Tibial artery (tissue), 4 donors: ENCODE data around the gene FAM72B.
"Not testable (repeated sequence)": the region's sequence is repeated elsewhere in the genome, so short reads cannot be mapped to it uniquely, and the experiment has no call there.

Experiments used
- DNase-seq, 2 donors: peaks; one replicate each; pipeline ENCODE4 v3.0.0-alpha.2; 2019
- H3K27ac ChIP-seq, 2 donors: fragments of 200-600 bp; sonication (generic) in 1 of 2; 1 replicate in 1 of 2; 2 replicates in 1 of 2; pipeline ENCODE4 v1.5.1; 2018 to 2019; ENCODE audit warnings: mild to moderate bottlenecking in 1 of 2
- H3K27me3 ChIP-seq, 2 donors: fragments of 200-600 bp; sonication (generic) in 1 of 2; one replicate each; pipeline versions ENCODE4 v1.5.1 to v1.6.0; 2016 to 2019
- H3K36me3 ChIP-seq, 3 donors: fragments of 200-600 bp; sonication (generic) in 2 of 3; one replicate each; pipeline ENCODE4 v1.5.1; 2016 to 2019; ENCODE audit warnings: mild to moderate bottlenecking in 2 of 3
- H3K4me1 ChIP-seq, 4 donors: fragments of 200-600 bp; sonication (generic) in 2 of 4; 1 replicate in 3 of 4; 2 replicates in 1 of 4; pipeline ENCODE4 v1.5.1; 2016 to 2019
- H3K4me3 ChIP-seq, 2 donors: fragments of 200-600 bp; sonication (generic) in 1 of 2; 1 replicate in 1 of 2; 2 replicates in 1 of 2; pipeline ENCODE4 v1.5.1; 2018 to 2019; ENCODE audit warnings: mild to moderate bottlenecking in 2 of 2
- H3K9me3 ChIP-seq, 3 donors: fragments of 200-600 bp; sonication (generic) in 1 of 3; one replicate each; pipeline ENCODE4 v1.5.1; 2016 to 2019
- intact Hi-C: fragments of 100-400 bp; cut with DNase I; formaldehyde crosslinking; loops from one replicate; pipeline ENCODE4 v1.15.0; 2023; ENCODE audit warnings: low total_unique reads

FAM72B gene

DNA sequence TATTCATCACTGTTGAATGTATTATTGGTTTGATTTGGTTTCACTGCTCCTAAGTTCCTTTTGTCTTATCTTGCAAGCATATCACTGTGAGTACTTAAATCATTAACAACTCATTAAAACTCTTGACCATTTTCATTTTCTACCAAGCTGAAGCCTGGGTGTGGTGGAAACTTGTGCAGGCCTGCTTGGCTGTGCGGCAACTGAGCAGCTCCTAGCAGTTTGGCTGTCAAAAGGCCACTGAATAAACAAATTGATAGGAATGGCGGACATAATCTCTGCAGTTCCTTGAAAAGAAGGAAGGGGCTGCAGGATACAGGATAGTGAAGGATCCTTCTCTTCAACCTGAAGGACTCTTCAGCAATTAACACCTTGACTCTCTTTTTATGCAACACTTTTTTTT lies 26.6 kb upstream of the FAM72B start:
- H3K4me1 ChIP-seq, DNase-seq, H3K36me3 ChIP-seq, H3K4me3 ChIP-seq, H3K27ac ChIP-seq, intact Hi-C loops, H3K9me3 ChIP-seq, H3K27me3 ChIP-seq: not testable (repeated sequence)

DNA sequence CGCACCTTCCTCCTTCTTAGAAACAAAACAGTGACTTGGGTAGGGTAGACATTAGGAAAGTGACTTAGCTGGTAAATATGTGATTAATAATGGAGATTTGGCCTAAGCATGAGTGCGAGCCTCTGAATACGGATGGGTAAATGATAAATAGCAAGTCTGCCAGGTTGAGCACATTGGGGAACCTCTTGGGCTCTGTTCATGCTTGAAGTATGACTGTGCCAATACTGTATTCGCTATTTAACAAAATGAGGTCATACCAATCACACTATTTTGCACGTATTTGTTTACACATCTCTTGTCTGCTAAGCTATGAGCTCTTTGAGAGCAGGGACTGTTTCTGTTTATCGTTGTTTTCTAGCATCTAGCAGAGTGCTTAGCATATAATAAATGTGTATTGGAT lies 24.2 kb upstream of the FAM72B start:
- H3K27me3 ChIP-seq, H3K9me3 ChIP-seq, H3K27ac ChIP-seq, H3K4me1 ChIP-seq, H3K36me3 ChIP-seq, intact Hi-C loops, H3K4me3 ChIP-seq, DNase-seq: not testable (repeated sequence)

DNA sequence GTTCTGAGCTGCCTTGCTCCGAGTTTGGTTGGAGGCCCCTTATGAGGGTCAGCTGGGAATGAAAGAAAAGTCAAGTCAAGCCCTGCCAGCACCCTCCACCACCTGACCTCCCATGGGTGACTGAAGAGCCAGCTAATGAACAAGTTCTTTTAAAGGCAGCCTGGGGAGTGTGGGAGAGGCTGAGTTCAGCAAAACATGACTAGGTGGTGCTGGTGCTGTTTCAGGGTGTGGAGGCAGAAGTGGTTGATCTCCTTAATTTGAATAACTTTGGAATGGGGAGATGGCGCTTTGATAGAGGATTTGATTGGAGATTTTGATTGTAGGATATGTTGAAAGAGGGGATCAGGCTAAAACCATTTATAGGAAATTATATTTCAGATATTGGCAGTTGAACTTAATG lies 23.2 kb upstream of the FAM72B start:
- DNase-seq, H3K27me3 ChIP-seq, intact Hi-C loops, H3K27ac ChIP-seq, H3K9me3 ChIP-seq, H3K4me3 ChIP-seq, H3K36me3 ChIP-seq, H3K4me1 ChIP-seq: not testable (repeated sequence)

DNA sequence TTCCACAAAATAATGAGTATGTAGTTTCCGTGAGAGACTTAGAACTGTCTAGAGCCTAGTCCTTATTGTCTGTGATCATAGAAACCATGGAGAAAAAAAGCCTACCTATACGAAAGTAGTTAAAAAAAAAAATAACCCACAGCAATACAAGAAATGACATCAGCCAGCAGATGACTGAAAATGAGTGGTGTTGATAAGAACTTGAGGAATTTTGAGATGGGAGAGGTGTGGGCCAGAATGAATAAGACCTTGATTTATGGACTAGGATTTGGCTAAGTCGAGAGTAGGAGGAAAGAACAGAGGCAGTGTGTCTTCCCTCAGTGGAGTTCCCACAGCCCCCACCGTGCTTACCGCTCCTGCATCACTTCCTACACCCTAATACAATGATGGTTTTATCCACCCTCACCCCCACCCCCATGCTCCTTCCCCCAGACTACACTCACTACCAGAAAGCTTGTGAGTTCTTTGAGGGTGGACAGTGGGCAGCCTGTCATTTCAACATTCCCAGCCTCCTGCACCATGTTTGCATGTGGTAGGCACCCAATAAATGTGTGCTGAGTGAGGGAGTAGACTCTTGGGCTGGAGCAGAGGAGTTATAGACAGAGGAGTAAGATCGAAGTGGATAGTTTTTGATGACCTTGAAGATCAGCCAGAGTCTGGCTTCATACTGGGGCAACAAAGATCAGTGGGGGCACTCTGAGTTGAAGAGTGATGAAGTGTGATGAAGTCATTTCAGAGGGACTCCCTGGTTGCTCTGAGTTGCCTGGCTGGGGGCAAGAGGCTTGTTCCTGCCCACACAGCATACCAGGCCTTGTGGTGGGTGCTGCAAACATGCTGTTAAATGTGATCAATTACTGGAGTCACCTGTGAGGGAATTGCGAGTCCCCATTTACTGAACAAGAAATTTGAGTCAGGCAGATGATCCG lies 21.9 kb upstream of the FAM72B start:
- H3K4me3 ChIP-seq, H3K27ac ChIP-seq, DNase-seq, H3K9me3 ChIP-seq, intact Hi-C loops, H3K4me1 ChIP-seq, H3K27me3 ChIP-seq, H3K36me3 ChIP-seq: not testable (repeated sequence)

DNA sequence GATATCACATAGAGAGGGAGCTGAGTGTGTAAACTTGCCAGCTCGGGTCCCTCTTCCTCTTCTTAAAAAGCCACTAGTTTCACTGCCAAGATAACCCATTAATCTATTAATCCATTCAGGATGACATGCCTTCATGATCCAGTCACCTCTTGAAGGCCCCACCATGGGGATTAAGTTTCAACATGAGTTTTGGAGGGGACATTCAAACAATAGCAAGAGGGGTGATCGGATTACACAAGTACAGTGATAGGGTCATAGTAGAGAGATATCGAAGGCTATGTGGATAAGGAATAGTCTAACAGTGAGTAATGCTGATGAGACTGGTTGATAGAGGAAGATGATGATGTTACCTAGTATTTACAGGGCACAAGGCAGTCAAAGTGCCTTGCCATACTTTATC lies 18.8 kb upstream of the FAM72B start:
- H3K9me3 ChIP-seq, DNase-seq, H3K4me1 ChIP-seq, H3K27me3 ChIP-seq, intact Hi-C loops, H3K4me3 ChIP-seq, H3K36me3 ChIP-seq, H3K27ac ChIP-seq: not testable (repeated sequence)

DNA sequence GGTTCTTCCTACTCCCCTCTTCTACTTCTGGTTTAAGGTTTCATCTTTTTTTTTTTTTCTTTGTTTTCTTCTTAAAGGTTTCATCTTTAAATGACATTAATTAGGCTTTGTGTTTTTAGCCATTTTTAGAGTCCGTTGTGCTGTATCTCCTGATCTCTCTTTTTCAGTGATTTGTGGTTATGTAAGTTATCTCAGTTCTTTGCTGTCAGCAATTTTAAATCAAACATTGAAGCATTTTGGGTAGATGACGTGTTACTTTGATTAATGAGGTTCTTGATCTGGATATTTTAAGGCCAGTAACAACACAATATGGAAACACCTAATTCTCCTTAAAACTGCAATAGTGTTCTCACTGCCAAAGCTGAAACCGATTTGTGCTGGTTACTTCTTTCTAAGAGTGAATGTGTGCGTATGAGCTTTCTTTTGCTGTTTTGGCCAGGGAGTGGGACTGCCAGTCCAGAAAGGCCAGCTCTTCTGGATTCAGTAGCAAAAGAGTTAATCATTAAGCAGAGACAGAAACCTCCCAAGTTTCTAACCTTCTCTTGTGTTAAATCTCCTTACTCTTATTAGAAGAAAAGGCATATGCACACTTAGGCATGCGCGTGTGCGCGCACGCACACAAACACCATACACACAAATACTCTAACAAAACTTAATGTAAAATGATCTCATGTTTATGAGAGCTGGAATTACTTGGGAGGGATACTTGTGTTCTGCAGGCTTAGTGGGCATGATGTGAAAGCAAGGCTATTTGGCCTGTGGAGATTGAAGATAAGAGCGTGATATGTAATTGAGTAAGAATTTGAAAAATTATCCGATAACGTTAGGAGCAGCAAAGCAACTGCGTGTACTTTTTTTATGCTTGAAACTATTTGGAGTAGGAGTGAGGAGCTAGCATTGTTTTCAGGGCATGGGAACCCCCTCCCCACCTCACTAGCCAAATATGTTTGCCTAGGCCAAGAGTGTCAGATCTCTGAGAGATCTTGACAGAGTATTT lies 17.1 kb upstream of the FAM72B start:
- intact Hi-C loops, H3K27ac ChIP-seq, H3K9me3 ChIP-seq, DNase-seq, H3K36me3 ChIP-seq, H3K27me3 ChIP-seq, H3K4me1 ChIP-seq, H3K4me3 ChIP-seq: not testable (repeated sequence)

DNA sequence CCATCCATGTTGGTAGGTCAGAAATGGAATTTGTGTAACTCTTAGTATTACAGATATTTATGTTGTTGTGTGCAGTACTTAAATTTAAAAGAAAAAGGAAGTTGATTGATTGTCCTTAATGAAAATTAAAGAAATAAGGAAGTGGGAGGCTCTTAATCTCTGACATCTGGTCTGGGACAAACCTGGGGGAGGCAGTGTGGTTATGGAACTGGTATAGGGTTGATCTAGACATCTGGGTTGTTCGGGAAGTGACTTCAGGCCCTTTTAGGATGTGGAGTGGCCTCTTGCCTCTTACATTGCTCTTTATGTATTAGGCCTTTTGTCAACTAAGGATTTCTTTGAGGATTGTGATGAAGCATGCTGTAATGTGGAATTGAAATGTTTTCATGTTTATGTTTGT lies 16.1 kb upstream of the FAM72B start:
- H3K9me3 ChIP-seq, H3K36me3 ChIP-seq, DNase-seq, H3K4me3 ChIP-seq, intact Hi-C loops, H3K27me3 ChIP-seq, H3K27ac ChIP-seq, H3K4me1 ChIP-seq: not testable (repeated sequence)

DNA sequence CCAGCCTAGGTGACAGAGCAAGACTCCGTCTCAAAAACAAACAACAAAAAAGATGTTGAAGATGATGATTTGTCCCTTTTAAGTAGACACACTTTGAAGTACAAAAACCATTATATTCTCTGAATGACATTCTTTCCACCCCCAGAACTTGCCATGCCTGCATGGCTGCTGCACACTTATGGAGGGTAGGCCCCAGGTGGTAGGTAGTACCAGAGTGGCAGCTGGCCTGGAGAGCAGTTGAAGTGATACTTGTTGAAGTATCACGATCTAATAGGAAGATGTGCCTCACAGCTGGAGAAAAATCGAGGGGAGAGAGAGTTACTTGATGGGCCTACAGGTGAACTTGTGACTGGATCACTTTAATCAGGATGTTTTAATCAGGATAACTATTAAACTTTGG lies 15.6 kb upstream of the FAM72B start:
- intact Hi-C loops, H3K4me3 ChIP-seq, H3K36me3 ChIP-seq, H3K27ac ChIP-seq, DNase-seq, H3K4me1 ChIP-seq, H3K9me3 ChIP-seq, H3K27me3 ChIP-seq: not testable (repeated sequence)

DNA sequence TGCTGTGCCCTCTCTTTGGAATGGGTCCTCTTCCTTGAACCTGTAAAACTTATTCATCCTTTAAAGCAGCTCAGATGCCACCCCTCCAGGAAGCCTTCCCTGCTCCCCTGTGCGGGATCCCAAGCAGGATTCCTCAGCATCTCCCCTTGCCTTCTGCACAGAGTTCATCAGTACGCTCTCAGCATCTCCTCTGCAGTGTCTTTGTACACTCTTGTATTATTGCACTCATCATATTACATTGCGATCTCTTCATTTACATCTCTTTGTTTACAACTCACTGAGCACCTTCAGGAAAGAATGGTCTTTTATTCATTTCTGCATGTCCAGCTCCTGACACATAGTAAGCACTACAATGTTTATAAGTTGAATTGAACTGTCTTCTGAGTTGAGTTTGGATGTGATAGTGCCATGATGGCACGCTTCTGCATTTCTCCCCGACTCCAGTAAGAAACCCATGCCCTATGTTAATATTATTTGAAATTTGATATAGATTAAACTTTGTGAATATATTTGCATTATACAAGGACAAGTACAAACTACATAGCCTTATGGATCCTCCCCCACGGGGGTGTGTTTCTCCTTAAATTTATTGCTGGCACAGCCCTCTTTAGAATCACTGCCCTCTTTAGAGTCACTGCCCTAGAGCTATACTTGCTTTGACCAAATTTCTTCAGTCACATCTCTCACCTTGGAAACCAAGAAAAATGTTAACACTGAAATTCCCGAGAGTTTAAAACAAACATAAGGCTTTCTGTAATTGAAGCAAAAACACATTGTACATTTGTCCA lies 13.1 kb upstream of the FAM72B start:
- H3K4me3 ChIP-seq, H3K27me3 ChIP-seq, H3K9me3 ChIP-seq, H3K4me1 ChIP-seq, H3K27ac ChIP-seq, DNase-seq, intact Hi-C loops, H3K36me3 ChIP-seq: not testable (repeated sequence)

DNA sequence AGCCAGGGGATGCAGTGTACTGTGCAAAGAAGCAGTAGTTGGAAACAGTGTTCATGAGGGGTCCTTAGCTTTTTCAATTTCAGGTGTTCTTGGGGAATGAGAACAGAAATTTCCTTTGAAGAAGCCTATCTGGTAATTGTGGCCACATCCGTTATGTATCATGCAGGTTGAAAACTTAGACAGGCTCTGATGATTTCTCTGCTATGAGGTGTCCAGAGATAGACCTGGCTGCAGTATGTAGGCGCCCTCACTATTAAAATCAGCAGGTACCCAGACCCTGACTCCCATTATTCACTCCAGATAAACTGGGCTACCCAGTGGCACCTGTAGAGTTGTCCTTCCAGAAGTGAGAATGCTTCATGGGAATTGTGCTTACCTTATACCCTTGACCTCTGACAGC lies 8.4 kb upstream of the FAM72B start:
- H3K4me3 ChIP-seq, intact Hi-C loops: not testable (repeated sequence)

DNA sequence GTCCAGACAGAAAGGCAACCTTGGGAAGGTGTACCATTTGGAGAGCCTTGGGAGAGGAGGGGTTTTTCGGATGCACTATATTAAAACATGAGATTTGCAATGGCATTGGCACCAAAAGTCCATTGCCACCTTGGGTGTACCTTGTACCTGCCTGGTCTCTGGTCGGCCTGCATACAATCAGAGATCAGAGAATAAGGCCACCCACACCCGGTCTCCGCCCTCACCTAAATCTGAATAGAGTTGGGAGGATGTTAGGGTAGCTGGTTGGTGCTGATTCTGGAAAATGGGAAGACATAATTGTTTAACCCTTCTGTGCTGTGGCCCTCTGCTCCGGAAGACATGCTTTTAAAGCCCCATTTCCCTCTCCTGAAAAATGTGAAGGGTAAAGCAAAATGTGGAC lies 3.8 kb upstream of the FAM72B start:
- H3K27ac ChIP-seq, H3K36me3 ChIP-seq, H3K4me1 ChIP-seq, intact Hi-C loops, DNase-seq, H3K27me3 ChIP-seq, H3K9me3 ChIP-seq: not testable (repeated sequence)
- H3K4me3 ChIP-seq: peak overlapping the region in 1 of 2 donors; percentile 9

More for the DNA sequence above, 8.4 kb upstream of the FAM72B start:
- H3K9me3 ChIP-seq, H3K36me3 ChIP-seq, H3K4me1 ChIP-seq, H3K27me3 ChIP-seq, DNase-seq, H3K27ac ChIP-seq: not testable (repeated sequence)

DNA sequence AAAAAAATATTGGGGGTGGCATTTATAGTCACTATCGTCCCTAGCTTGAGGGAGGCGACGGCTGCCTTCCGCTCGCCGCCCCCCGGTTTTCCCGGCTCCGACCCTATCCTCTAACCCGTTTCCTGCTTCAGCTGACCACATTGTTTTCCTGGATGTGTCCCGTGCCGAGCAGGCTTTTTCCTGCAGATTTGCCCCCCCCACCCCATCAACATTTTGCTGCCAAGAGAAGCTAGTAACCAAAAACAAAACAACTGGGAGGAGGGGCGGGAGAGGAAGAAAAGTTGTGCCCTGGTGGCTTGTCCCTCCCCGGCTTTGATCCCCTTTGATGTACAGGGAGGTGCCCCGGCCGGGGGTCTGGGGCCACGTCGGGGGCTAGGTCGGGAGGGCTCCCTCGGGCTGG lies 2.1 kb upstream of the FAM72B start:
- H3K36me3 ChIP-seq, H3K27me3 ChIP-seq, H3K27ac ChIP-seq, H3K4me1 ChIP-seq, H3K9me3 ChIP-seq, intact Hi-C loops: not testable (repeated sequence)
- peak; percentile 42 to 65 for DNase-seq
- H3K4me3 ChIP-seq: peak overlapping the region; percentile 45 to 50

DNA sequence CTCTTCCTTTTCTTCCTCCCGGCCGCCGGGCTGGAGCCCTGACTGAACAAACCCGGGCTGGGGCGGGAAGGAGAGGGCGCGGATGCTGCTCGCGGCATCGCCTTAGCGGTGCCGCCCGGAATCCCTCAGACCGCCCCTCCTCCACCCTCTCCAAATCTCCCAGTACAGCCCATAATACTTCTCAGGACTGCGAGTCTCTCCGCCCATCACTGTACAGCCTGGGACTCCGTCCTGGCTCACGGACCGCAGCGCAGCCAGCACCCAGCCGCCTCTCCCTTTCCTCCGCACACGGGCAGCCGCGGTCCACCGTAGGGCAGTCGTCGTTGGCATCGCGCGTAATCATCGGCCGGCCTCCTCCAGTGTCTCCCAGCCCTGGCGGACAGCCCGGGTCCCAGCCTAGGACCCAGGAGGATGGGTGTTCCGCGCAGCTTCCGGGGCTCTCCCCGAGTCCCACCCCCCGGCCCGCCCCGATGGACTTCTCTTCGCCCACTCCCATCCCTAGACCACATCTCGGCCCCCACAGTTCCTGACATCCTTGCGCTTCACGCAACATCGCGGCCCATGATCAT lies 1.1 kb upstream of the FAM72B start:
- H3K36me3 ChIP-seq, H3K27me3 ChIP-seq, H3K4me1 ChIP-seq, H3K9me3 ChIP-seq, intact Hi-C loops: not testable (repeated sequence)
- DNase-seq: peak in 1 of 2 donors; percentile 69
- peak overlapping the region; percentile 53 to 54 for H3K4me3 ChIP-seq
- peak overlapping the region; percentile 77 to 78 for H3K27ac ChIP-seq
